GM23248 (cell line): ENCODE measurements around the gene CFAP92. TPM values are rescaled to one million over a fixed set of nuclear protein-coding genes. Genes with fewer than 3 reads are reported as not detected.

Source experiments
- DNase-seq: peaks from one replicate; pipeline ENCODE4 v3.0.0-alpha.2; 2015
- H2AFZ ChIP-seq: fragments of 200-600 bp; sonication (generic); 2 replicates; pipeline ENCODE4 v1.6.1; 2016; ENCODE audit warnings: antibody characterized with exemption
- H3F3A ChIP-seq: fragments of 200-600 bp; sonication (generic); 2 replicates; pipeline ENCODE4 v1.6.1; 2016; ENCODE audit warnings: mild to moderate bottlenecking, antibody characterized with exemption, mixed run types; ENCODE audit not compliant: insufficient read depth
- H3K27ac ChIP-seq: fragments of 200-600 bp; sonication (generic); 2 replicates; pipeline ENCODE4 v1.5.1; 2016; ENCODE audit warnings: mild to moderate bottlenecking
- H3K27me3 ChIP-seq: fragments of 200-600 bp; sonication (generic); replicated peaks from 2 replicates; pipeline ENCODE4 v1.6.1; 2016; ENCODE audit warnings: mild to moderate bottlenecking; ENCODE audit not compliant: insufficient read depth
- H3K36me3 ChIP-seq: fragments of 200-600 bp; sonication (generic); 2 replicates; pipeline ENCODE4 v1.6.1; 2016; ENCODE audit warnings: low read depth, mild to moderate bottlenecking
- H3K4me1 ChIP-seq: fragments of 200-600 bp; sonication (generic); 2 replicates; pipeline ENCODE4 v1.6.1; 2016; ENCODE audit warnings: mild to moderate bottlenecking; ENCODE audit not compliant: insufficient read depth
- H3K4me2 ChIP-seq: fragments of 200-600 bp; sonication (generic); one replicate; pipeline ENCODE4 v1.6.1; 2016; ENCODE audit warnings: mild to moderate bottlenecking; ENCODE audit not compliant: unreplicated experiment
- H3K4me3 ChIP-seq: fragments of 200-600 bp; sonication (generic); 2 replicates; pipeline ENCODE4 v1.5.1; 2016; ENCODE audit warnings: mild to moderate bottlenecking
- H3K79me2 ChIP-seq: fragments of 200-600 bp; sonication (generic); 2 replicates; pipeline ENCODE4 v1.6.1; 2016; ENCODE audit warnings: mild to moderate bottlenecking; ENCODE audit not compliant: insufficient read depth
- H3K9ac ChIP-seq: fragments of 200-600 bp; sonication (generic); 2 replicates; pipeline ENCODE4 v1.6.1; 2016; ENCODE audit warnings: mild to moderate bottlenecking
- H3K9me2 ChIP-seq: fragments of 200-600 bp; sonication (generic); 2 replicates; pipeline ENCODE4 v1.6.1; 2016; ENCODE audit warnings: mixed run types, mild to moderate bottlenecking, moderate library complexity; ENCODE audit not compliant: insufficient read depth
- H3K9me3 ChIP-seq: fragments of 200-600 bp; sonication (generic); one replicate; pipeline ENCODE4 v1.6.1; 2017; ENCODE audit warnings: low read depth
- H4K20me1 ChIP-seq: fragments of 200-600 bp; sonication (generic); 2 replicates; pipeline ENCODE4 v1.6.0; 2016; ENCODE audit not compliant: insufficient read depth
- EZH2 ChIP-seq: fragments of 200-600 bp; sonication (generic); IDR thresholded peaks from 2 replicates; pipeline ENCODE4 v1.6.1; 2018; ENCODE audit warnings: antibody characterized with exemption, mild to moderate bottlenecking; ENCODE audit not compliant: insufficient read depth, poor library complexity, severe bottlenecking
- EZH2phosphoT487 ChIP-seq: fragments of 200-600 bp; sonication (generic); IDR thresholded peaks from 2 replicates; pipeline ENCODE4 v1.6.1; 2018; ENCODE audit warnings: antibody characterized with exemption, moderate library complexity, mild to moderate bottlenecking, low read depth; ENCODE audit not compliant: insufficient read depth
- WGBS, 2 experiments: methylation state at CpG; one replicate each; pipeline ENCODE4 v1.1.6; 2015 to 2017; ENCODE audit warnings: low lambda C conversion rate in 2 of 2, low coverage in 1 of 2; ENCODE audit errors: missing lambda C conversion rate in 2 of 2; 5-methylcytosine and 5-hydroxymethylcytosine counted together
- in situ Hi-C: fragments of 300-500 bp; cut with MboI; formaldehyde crosslinking; loops from 2 replicates; pipeline ENCODE4 v1.15.0; 2020
- polyA plus RNA-seq: library from polyadenylated mRNA; unstranded; fragments of >200 nt; fragmentation: Nextera tagmentation; extraction: Ambion mirVana; gene quantifications from 2 replicates; pipeline ENCODE4 v1.2.1, GENCODE V29; 2016
- total RNA-seq: library from RNA; depleted of rRNA; stranded (reverse); fragments of >200 nt; shearing (Covaris generic); gene quantifications from 2 replicates; pipeline ENCODE4 v1.2.3, GENCODE V29; 2014

The CFAP92 gene
- total and polyA plus RNA-seq, 2 experiments from 2014 or later = not detected

GRCh38 chr3:129034642-129035041, 40.8 kb upstream of the CFAP92 start:
- Histone ChIP-seq H3K4me2 (no peak overlapping the region), H3K79me2 (no peaks in the 10 kb centered on the region), H3K9me3 (no peaks in the 10 kb centered on the region), H3K27me3 (peaks cover 18% of the 10 kb centered on the region), H4K20me1 (no peaks in the 10 kb centered on the region), H3F3A (no peaks in the 10 kb centered on the region), H3K9ac (no peak overlapping the region), H2AFZ (no peak overlapping the region), H3K4me1 (no peaks in the 10 kb centered on the region), H3K36me3 (no peaks in the 10 kb centered on the region), H3K9me2 (no peaks in the 10 kb centered on the region), H3K4me3 (no peak overlapping the region), H3K27ac (no peak overlapping the region)
- in situ Hi-C loops = no loop called here
- no peak for DNase-seq
- 75 to 81% methylated on average over 6 of the region's 6 CpGs for WGBS, 2 experiments
- TF ChIP-seq EZH2phosphoT487 (no peak), EZH2 (no peak)

DNA sequence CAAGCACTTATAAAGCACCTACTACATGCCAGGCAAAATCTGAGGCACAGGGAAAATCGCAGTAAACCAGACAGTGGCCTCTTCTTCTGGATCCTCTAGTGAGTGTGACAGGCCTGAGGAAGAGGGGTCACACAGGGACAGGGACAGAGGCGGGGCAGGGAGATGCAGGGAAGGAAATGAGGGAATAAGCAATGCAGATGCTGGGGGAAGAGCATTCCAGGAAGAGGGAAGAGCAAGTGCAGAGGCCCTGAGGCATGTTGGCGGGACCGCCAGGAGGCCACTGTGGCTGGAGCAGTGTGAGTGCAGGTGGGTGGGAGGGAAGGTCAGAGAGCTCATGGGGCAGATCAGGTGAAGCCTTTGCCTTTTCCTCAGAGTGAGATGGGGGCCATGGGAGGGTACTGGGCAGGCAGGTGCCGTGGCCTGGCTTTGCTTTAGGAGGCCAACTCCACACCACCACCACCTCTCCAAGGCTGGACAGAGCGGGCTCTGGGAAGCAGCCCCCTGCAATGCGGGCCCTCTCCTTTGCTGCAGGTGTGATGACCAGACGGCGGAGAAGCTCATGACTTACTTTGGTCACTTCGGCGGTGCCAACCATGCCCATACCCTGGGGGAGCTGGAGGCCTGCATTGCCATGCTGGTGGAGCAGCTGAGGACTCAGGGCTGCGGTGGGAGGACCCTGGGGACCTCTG, 39.9 kb upstream of the CFAP92 start:
- WGBS, 2 experiments = 67 to 71% methylated on average over 12 of the region's 12 CpGs
- TF ChIP-seq EZH2phosphoT487 (no peak), EZH2 (no peak)
- Histone ChIP-seq H4K20me1 (no peaks in the 10 kb centered on the region), H3K9me2 (no peaks in the 10 kb centered on the region), H3K9ac (no peak overlapping the region), H3K79me2 (no peaks in the 10 kb centered on the region), H3K4me3 (no peak overlapping the region), H2AFZ (no peak overlapping the region), H3F3A (no peaks in the 10 kb centered on the region), H3K4me1 (no peaks in the 10 kb centered on the region), H3K36me3 (no peaks in the 10 kb centered on the region), H3K9me3 (no peaks in the 10 kb centered on the region), H3K4me2 (no peak overlapping the region), H3K27ac (no peak overlapping the region), H3K27me3 (peaks cover 15% of the 10 kb centered on the region)
- no peak for DNase-seq
- in situ Hi-C loops = no loop called here

DNA sequence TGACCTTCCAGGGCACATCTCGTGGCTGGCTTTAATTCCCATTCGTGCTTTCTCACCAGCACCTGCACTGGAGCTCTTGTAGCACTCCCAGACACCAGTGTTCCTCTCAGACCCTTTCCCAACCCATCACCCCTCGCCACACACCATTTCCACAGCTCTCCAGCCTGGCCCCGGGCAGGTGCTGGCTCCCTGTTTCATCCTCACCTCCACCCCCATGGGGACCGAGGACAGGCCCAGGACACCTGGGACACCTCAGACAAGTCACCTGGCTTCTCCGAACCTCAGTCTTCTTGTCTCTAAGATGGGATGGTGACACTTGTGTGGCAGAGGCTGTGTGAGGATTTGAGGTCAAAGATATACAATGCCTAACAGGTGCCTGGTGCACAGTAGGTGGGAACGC, 39.3 kb upstream of the CFAP92 start:
- in situ Hi-C loops = no loop called here
- H3K4me2 ChIP-seq = no peak overlapping the region
- no peak overlapping the region for H2AFZ ChIP-seq
- no peaks in the 10 kb centered on the region for H4K20me1 ChIP-seq
- 52 to 60% methylated on average over 5 to 7 of the region's 7 CpGs for WGBS, 2 experiments
- no peaks in the 10 kb centered on the region for H3K4me1 ChIP-seq
- no peaks in the 10 kb centered on the region for H3F3A ChIP-seq
- H3K36me3 ChIP-seq = no peaks in the 10 kb centered on the region
- no peaks in the 10 kb centered on the region for H3K79me2 ChIP-seq
- H3K9ac ChIP-seq = no peak overlapping the region
- H3K9me3 ChIP-seq = no peaks in the 10 kb centered on the region
- no peaks in the 10 kb centered on the region for H3K9me2 ChIP-seq
- H3K27me3 ChIP-seq = peaks cover 9% of the 10 kb centered on the region
- no peak overlapping the region for H3K4me3 ChIP-seq
- no peak for DNase-seq
- TF ChIP-seq EZH2 (no peak), EZH2phosphoT487 (no peak)
- no peak overlapping the region for H3K27ac ChIP-seq

GRCh38 chr3:129032716-129033115, 38.8 kb upstream of the CFAP92 start:
- DNase-seq = no peak
- no peaks in the 10 kb centered on the region for H4K20me1 ChIP-seq
- no peak for TF ChIP-seq EZH2phosphoT487
- no peak for TF ChIP-seq EZH2
- no peak overlapping the region for H3K27ac ChIP-seq
- no peak overlapping the region for H2AFZ ChIP-seq
- 72 to 79% methylated on average over 14 of the region's 14 CpGs for WGBS, 2 experiments
- no peak overlapping the region for H3K4me2 ChIP-seq
- H3K4me1 ChIP-seq = no peaks in the 10 kb centered on the region
- H3K9ac ChIP-seq = no peak overlapping the region
- H3K9me3 ChIP-seq = no peaks in the 10 kb centered on the region
- no peaks in the 10 kb centered on the region for H3K36me3 ChIP-seq
- peaks cover 7% of the 10 kb centered on the region for H3K27me3 ChIP-seq
- in situ Hi-C loops = no loop called here
- H3K79me2 ChIP-seq = no peaks in the 10 kb centered on the region
- H3K4me3 ChIP-seq = no peak overlapping the region
- no peaks in the 10 kb centered on the region for H3F3A ChIP-seq
- H3K9me2 ChIP-seq = no peaks in the 10 kb centered on the region
